Fibroblast of lung (primary cell): Measurements from ENCODE around the gene SNX30.

ENCODE experiments used
- EZH2 ChIP-seq: IDR thresholded peaks from 2 replicates; pipeline ENCODE4 v1.5.1; 2012; ENCODE audit warnings: low read length, control low read depth, mild to moderate bottlenecking; ENCODE audit errors: missing control alignments
- TF ChIP-seq, protein P1 (sequence below), 2 donors: IDR thresholded peaks in 1 of 2; conservative IDR thresholded peaks in 1 of 2; 1 replicate in 1 of 2; 2 replicates in 1 of 2; pipeline ENCODE4 v1.5.1; 2011 to 2012; ENCODE audit warnings: low read length in 2 of 2, control low read depth in 1 of 2, inconsistent platforms in 1 of 2, low read depth in 1 of 2, mild to moderate bottlenecking in 1 of 2

DNA sequence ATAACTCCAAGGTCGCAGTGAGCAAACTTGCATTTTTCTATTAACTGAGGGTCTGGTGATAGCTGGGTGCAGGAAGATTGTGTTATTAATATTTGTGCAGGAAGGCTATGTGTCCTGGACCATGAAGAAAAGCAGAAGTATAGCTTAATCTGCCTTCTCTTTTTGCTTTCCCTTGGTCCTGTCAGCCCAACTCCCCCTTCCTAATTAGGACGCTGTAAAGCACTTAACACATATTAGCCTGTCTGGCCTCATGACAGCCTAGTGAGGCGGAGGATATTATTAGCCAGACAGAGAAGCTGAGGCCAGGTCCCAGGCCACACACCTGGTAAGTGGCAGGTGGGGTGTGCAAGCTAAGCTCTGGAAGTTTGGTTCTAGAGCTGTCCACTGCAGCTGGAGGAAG, 110.6 kb downstream of the SNX30 start:
- no peak for TF ChIP-seq EZH2
- TF ChIP-seq, protein P1, sequence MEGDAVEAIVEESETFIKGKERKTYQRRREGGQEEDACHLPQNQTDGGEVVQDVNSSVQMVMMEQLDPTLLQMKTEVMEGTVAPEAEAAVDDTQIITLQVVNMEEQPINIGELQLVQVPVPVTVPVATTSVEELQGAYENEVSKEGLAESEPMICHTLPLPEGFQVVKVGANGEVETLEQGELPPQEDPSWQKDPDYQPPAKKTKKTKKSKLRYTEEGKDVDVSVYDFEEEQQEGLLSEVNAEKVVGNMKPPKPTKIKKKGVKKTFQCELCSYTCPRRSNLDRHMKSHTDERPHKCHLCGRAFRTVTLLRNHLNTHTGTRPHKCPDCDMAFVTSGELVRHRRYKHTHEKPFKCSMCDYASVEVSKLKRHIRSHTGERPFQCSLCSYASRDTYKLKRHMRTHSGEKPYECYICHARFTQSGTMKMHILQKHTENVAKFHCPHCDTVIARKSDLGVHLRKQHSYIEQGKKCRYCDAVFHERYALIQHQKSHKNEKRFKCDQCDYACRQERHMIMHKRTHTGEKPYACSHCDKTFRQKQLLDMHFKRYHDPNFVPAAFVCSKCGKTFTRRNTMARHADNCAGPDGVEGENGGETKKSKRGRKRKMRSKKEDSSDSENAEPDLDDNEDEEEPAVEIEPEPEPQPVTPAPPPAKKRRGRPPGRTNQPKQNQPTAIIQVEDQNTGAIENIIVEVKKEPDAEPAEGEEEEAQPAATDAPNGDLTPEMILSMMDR (conservative IDR thresholded peaks at IDR 0.05 in 1 of 2, IDR thresholded peaks at IDR 0.05 in 1 of 2; ENCODE audit: low read depth in 1 of 2, low read length in 2 of 2): no peak
